Suprapubic skin (tissue), 4 donors: ENCODE results near the gene FAM216B. TPM values are rescaled to one million over a fixed set of nuclear protein-coding genes. Genes with fewer than 3 reads are reported as not detected.

Source experiments
- DNase-seq, 2 donors: peaks; one replicate each; pipeline ENCODE4 v3.0.0-alpha.2; 2019; ENCODE audit warnings: low spot score in 2 of 2
- H3K27ac ChIP-seq: fragments of 200-600 bp; sonication (generic); one replicate; pipeline ENCODE4 v1.5.1; 2019
- H3K27me3 ChIP-seq: fragments of 200-600 bp; sonication (generic); one replicate; pipeline ENCODE4 v1.5.1; 2019
- H3K36me3 ChIP-seq: fragments of 200-600 bp; sonication (generic); one replicate; pipeline ENCODE4 v1.5.1; 2019
- H3K4me1 ChIP-seq: fragments of 200-600 bp; sonication (generic); one replicate; pipeline ENCODE4 v1.5.1; 2019
- H3K4me3 ChIP-seq: fragments of 200-600 bp; sonication (generic); one replicate; pipeline ENCODE4 v1.5.1; 2019; ENCODE audit warnings: mild to moderate bottlenecking
- H3K9me3 ChIP-seq: fragments of 200-600 bp; sonication (generic); one replicate; pipeline ENCODE4 v1.5.1; 2019
- CTCF ChIP-seq, 2 donors: fragments of 200-600 bp in 1 of 2; fragments of 450-650 bp in 1 of 2; sonication (generic) in 1 of 2; IDR thresholded peaks; one replicate each; pipeline ENCODE4 v1.5.1; 2016 to 2019; ENCODE audit warnings: antibody characterized with exemption in 2 of 2, mild to moderate bottlenecking in 1 of 2, moderate library complexity in 1 of 2
- EP300 ChIP-seq: sonication (generic); formaldehyde crosslinking; IDR thresholded peaks from one replicate; pipeline ENCODE4 v1.6.1; 2017; ENCODE audit warnings: antibody characterized with exemption
- POLR2A ChIP-seq, 2 donors: fragments of 450-650 bp; IDR thresholded peaks; one replicate each; pipeline ENCODE4 v1.6.1; 2017; ENCODE audit warnings: antibody characterized with exemption in 2 of 2, mild to moderate bottlenecking in 2 of 2, moderate library complexity in 2 of 2
- POLR2AphosphoS5 ChIP-seq, 3 donors: sonication (generic); formaldehyde crosslinking; IDR thresholded peaks; one replicate each; pipeline ENCODE4 v1.6.1; 2017; ENCODE audit warnings: antibody characterized with exemption in 3 of 3
- WGBS: methylation state at CpG from one replicate; pipeline ENCODE4 v1.1.5; 2018; 5-methylcytosine and 5-hydroxymethylcytosine counted together
- total RNA-seq, 4 donors: library from RNA; depleted of rRNA; stranded (reverse); fragments of >200 nt; gene quantifications; one replicate each; pipeline ENCODE4 v1.1.0, GENCODE V29; 2016

FAM216B gene
- total RNA-seq, 4 donors from 2014 or later, result not detected

DNA sequence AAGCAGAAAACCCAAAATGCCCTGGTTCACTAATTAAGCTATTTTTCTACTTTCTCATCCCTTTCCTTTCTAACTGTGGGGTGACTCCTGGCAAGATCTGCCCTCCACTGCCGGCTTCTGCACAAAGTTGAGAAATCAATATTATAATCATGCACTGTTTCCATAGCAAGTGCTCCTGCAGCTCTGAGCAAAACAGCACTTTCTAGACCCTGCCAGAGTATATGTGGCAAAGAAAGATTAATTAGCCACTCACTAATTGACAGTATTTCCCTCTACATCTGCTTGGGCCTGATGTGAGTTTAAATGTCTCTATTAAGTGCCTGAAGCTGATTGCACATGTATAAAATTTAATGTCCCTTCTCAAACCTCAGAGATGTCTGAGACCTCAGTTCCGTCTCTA lies 39.5 kb upstream of the FAM216B start:
- TF ChIP-seq CTCF (IDR thresholded peaks at IDR 0.05) (no peak), POLR2AphosphoS5 (IDR thresholded peaks at IDR 0.05) (no peak), POLR2A (IDR thresholded peaks at IDR 0.05) (no peak), EP300 (no peak)
- no peaks in the 10 kb centered on the region for H3K9me3 ChIP-seq
- H3K4me1 ChIP-seq, result no peaks in the 10 kb centered on the region
- DNase-seq, result no peak
- H3K27ac ChIP-seq, result no peak overlapping the region
- WGBS, result 87% methylated on average over 2 of the region's 2 CpGs
- no peaks in the 10 kb centered on the region for H3K36me3 ChIP-seq
- H3K4me3 ChIP-seq, result no peak overlapping the region
- H3K27me3 ChIP-seq, result no peaks in the 10 kb centered on the region

DNA sequence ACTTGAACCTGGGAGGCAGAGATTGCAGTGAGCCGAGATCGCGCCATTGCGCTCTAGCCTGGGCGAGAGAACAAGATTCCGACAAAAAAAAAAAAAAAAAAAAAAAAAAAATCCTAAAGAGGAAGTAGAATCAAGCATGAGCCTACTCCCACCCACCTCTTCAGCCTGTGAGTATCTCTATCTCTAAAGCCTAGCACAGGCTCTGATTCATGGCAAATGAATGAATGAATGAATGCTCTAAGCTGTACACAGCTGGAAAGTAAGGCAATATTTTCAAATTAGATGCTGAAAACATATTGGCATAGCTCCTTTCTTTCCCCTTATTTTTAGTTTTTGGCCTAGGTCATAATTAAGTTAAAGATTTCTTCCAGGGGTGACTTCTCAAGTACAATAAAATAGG lies 35.7 kb upstream of the FAM216B start:
- Histone ChIP-seq H3K36me3 (no peaks in the 10 kb centered on the region), H3K27ac (no peak overlapping the region), H3K9me3 (no peaks in the 10 kb centered on the region), H3K4me3 (no peak overlapping the region), H3K27me3 (no peaks in the 10 kb centered on the region), H3K4me1 (no peaks in the 10 kb centered on the region)
- WGBS, result 95% methylated on average over 6 of the region's 6 CpGs
- TF ChIP-seq CTCF (IDR thresholded peaks at IDR 0.05) (no peak), POLR2A (IDR thresholded peaks at IDR 0.05) (no peak), POLR2AphosphoS5 (IDR thresholded peaks at IDR 0.05) (no peak), EP300 (no peak)
- no peak for DNase-seq

DNA sequence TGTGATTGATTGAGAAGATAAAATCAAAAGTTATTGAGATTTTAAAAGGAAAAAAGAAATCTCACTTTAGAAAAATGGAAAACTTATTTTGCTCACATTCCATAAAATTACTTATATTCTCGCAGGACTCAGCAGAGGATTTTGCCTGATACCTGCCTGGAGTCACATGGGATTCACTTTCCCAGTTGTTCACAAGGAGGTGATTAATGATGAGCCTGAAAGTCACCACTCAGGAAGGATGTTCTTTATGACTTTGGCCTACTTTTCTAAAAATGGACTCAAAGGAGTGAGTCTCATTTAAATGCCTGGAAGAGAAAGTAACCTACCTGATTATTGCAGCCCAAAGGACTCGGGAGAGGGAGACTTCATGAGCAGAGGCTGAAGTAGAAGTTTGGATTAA lies 34.5 kb upstream of the FAM216B start:
- Histone ChIP-seq H3K27me3 (no peaks in the 10 kb centered on the region), H3K4me3 (no peak overlapping the region), H3K27ac (no peak overlapping the region), H3K36me3 (no peaks in the 10 kb centered on the region), H3K9me3 (no peaks in the 10 kb centered on the region), H3K4me1 (no peaks in the 10 kb centered on the region)
- no peak for DNase-seq
- TF ChIP-seq EP300 (no peak), POLR2AphosphoS5 (IDR thresholded peaks at IDR 0.05) (no peak), POLR2A (IDR thresholded peaks at IDR 0.05) (no peak), CTCF (IDR thresholded peaks at IDR 0.05) (no peak)
- 72% methylated on average over 2 of the region's 2 CpGs for WGBS

- WGBS, result 70% methylated on average over 4 of the region's 4 CpGs
- no peak for TF ChIP-seq POLR2A (IDR thresholded peaks at IDR 0.05)
- no peak for TF ChIP-seq CTCF (IDR thresholded peaks at IDR 0.05)
- TF ChIP-seq EP300, result no peak
- no peak for TF ChIP-seq POLR2AphosphoS5 (IDR thresholded peaks at IDR 0.05)
- Histone ChIP-seq H3K4me3 (no peak overlapping the region), H3K27ac (no peak overlapping the region), H3K36me3 (no peaks in the 10 kb centered on the region), H3K4me1 (no peaks in the 10 kb centered on the region), H3K27me3 (no peaks in the 10 kb centered on the region), H3K9me3 (no peaks in the 10 kb centered on the region)
- no peak for DNase-seq
Measured at GRCh38 chr13:42747399-42747873, 33.9 kb upstream of the FAM216B start.

GRCh38 chr13:42750794-42751193 lies 30.6 kb upstream of the FAM216B start:
- no peaks in the 10 kb centered on the region for H3K36me3 ChIP-seq
- H3K4me3 ChIP-seq, result no peak overlapping the region
- H3K9me3 ChIP-seq, result no peaks in the 10 kb centered on the region
- no peak overlapping the region for H3K27ac ChIP-seq
- TF ChIP-seq POLR2A (IDR thresholded peaks at IDR 0.05) (no peak), CTCF (IDR thresholded peaks at IDR 0.05) (no peak), POLR2AphosphoS5 (IDR thresholded peaks at IDR 0.05) (no peak)
- H3K4me1 ChIP-seq, result no peaks in the 10 kb centered on the region
- no peaks in the 10 kb centered on the region for H3K27me3 ChIP-seq
- WGBS, result 26% methylated on average over 5 of the region's 5 CpGs
- no peak for DNase-seq
